Neutrophil (primary cell): ENCODE data around the gene ITGA2.

ENCODE experiments used
- H3K27ac ChIP-seq: fragments of 200-600 bp; sonication (generic); 2 replicates; pipeline ENCODE4 v1.5.1; 2016; ENCODE audit warnings: mild to moderate bottlenecking, moderate library complexity
- H3K27me3 ChIP-seq: fragments of 200-600 bp; sonication (generic); 2 replicates; pipeline ENCODE4 v1.6.0; 2016; ENCODE audit warnings: mild to moderate bottlenecking
- H3K36me3 ChIP-seq: fragments of 200-600 bp; sonication (generic); 2 replicates; pipeline ENCODE4 v1.5.1; 2017
- H3K4me1 ChIP-seq, 2 experiments: fragments of 200-600 bp in 1 of 2; sonication (generic) in 1 of 2; 1 replicate in 1 of 2; 2 replicates in 1 of 2; pipeline versions ENCODE4 v1.5.1 to v1.6.1; 2013 to 2016; ENCODE audit warnings: low read depth in 1 of 2, low read length in 1 of 2, mild to moderate bottlenecking in 1 of 2, moderate library complexity in 1 of 2; ENCODE audit not compliant: control insufficient read depth in 1 of 2, insufficient read depth in 1 of 2
- H3K4me3 ChIP-seq, 2 experiments: fragments of 200-600 bp in 1 of 2; sonication (generic) in 1 of 2; 1 replicate in 1 of 2; 2 replicates in 1 of 2; pipeline ENCODE4 v1.5.1; 2013 to 2016; ENCODE audit warnings: low read depth in 1 of 2, low read length in 1 of 2, mild to moderate bottlenecking in 1 of 2, moderate library complexity in 1 of 2
- H3K9me3 ChIP-seq: fragments of 200-600 bp; sonication (generic); 2 replicates; pipeline ENCODE4 v1.5.1; 2016
- TF ChIP-seq, protein P1 (sequence below): fragments of 200-600 bp; sonication (generic); IDR thresholded peaks from 2 replicates; pipeline ENCODE4 v1.5.1; 2016; ENCODE audit warnings: antibody characterized with exemption

The ITGA2 gene

DNA sequence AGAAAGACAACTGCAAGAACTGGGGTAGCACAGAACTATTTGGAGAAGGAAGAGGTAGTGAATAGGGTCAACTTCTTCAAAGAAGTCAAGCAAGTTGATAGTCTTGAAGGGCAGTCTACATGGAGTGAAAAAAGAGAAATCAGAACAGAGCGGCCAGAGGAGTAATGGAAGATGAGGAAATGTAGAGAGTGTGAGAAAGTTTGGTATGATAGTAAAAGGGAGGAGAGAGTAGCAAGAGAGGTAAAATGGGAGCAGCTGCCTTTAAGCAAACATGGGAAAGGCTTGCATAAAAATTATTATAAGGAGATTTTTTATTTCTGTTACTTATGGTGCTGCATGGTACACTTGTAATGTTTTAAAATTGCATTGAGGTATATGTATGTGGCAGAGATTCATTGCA lies 6.8 kb downstream of the ITGA2 start:
- Histone ChIP-seq H3K27ac (no peak overlapping the region), H3K4me1 (no peaks in the 10 kb centered on the region), H3K36me3 (no peaks in the 10 kb centered on the region), H3K27me3 (peaks cover 36% of the 10 kb centered on the region), H3K9me3 (no peaks in the 10 kb centered on the region), H3K4me3 (no peak overlapping the region)
- TF ChIP-seq, protein P1, sequence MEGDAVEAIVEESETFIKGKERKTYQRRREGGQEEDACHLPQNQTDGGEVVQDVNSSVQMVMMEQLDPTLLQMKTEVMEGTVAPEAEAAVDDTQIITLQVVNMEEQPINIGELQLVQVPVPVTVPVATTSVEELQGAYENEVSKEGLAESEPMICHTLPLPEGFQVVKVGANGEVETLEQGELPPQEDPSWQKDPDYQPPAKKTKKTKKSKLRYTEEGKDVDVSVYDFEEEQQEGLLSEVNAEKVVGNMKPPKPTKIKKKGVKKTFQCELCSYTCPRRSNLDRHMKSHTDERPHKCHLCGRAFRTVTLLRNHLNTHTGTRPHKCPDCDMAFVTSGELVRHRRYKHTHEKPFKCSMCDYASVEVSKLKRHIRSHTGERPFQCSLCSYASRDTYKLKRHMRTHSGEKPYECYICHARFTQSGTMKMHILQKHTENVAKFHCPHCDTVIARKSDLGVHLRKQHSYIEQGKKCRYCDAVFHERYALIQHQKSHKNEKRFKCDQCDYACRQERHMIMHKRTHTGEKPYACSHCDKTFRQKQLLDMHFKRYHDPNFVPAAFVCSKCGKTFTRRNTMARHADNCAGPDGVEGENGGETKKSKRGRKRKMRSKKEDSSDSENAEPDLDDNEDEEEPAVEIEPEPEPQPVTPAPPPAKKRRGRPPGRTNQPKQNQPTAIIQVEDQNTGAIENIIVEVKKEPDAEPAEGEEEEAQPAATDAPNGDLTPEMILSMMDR: no peak

- TF ChIP-seq, protein P1: no peak
- Histone ChIP-seq H3K36me3 (no peaks in the 10 kb centered on the region), H3K4me3 (no peak overlapping the region), H3K27me3 (peaks cover 25% of the 10 kb centered on the region), H3K27ac (no peak overlapping the region), H3K9me3 (no peaks in the 10 kb centered on the region), H3K4me1 (no peaks in the 10 kb centered on the region)
Observed at GRCh38 chr5:52996979-52997378, 7.8 kb downstream of the ITGA2 start.

- H3K9me3 ChIP-seq: no peaks in the 10 kb centered on the region
- H3K4me3 ChIP-seq: no peak overlapping the region
- H3K36me3 ChIP-seq: no peaks in the 10 kb centered on the region
- TF ChIP-seq, protein P1: no peak
- no peaks in the 10 kb centered on the region for H3K4me1 ChIP-seq
- no peak overlapping the region for H3K27ac ChIP-seq
- H3K27me3 ChIP-seq: peaks cover 21% of the 10 kb centered on the region
Observed at GRCh38 chr5:52997424-52997823, 8.3 kb downstream of the ITGA2 start.

DNA sequence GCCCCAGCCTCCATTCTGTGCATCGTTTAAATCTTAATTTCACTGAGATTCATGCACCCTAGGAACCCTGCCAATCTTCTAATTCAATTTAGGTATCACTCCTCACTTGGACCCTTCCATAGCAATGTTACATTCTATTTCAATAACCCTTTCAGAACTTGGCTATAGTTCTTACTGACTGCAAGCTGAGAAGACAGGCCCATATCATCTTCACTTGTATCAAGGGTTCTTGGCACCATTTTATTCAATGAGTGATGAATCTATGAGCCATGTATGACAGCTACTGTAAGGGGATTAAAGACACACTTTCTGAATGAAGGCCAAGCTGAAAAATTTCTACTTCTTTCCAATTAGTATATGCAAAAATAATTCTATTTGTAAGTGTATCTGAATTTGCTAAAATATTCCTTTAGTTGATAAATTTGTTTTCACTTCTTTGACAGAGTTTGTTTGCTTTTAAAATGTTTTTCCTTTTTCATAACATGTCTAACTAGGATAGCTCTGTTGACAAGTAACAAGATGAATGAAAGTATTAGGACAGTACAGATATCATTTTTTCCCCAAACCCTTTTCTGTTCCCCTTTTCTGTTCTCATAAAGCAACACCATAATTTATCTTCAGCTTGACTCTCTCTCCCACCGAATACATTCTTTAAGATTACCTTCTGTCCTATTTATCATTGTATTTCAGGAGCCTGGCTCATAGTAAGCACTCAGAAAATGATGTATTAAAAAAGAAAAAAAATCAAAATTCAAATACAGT lies 9.6 kb downstream of the ITGA2 start:
- Histone ChIP-seq H3K27ac (no peak overlapping the region), H3K4me1 (no peaks in the 10 kb centered on the region), H3K4me3 (no peak overlapping the region), H3K27me3 (peaks cover 8% of the 10 kb centered on the region), H3K36me3 (no peaks in the 10 kb centered on the region), H3K9me3 (no peaks in the 10 kb centered on the region)
- TF ChIP-seq, protein P1: no peak

DNA sequence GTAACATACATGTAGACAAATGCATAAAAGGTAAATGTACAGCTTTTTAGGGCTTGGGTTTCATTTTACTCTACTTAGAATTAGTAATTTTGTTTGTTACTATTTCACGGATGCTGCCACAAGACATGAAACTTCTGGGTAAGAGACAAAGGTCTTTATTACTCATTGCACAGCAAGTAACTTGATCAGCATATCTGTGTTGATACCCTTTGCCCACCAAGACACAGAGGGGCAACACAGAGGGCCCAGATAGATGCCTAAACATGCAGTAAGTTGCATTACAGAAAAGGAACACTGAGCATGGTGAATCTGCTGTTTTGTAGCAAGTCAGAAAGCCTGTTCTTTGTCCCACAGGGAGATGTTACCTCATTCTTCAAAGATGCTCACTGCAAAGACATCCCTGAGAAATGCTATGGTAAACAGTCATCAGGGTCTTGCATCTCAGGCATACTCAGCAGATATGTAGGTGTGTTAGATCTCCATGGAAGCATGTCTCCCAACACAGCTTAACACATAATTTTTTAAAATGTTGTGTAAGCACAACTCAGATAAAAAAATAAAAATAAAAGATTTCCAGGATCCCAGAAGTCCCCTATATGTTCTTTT lies 10.3 kb downstream of the ITGA2 start:
- no peaks in the 10 kb centered on the region for H3K9me3 ChIP-seq
- no peaks in the 10 kb centered on the region for H3K36me3 ChIP-seq
- no peaks in the 10 kb centered on the region for H3K4me1 ChIP-seq
- H3K27ac ChIP-seq: no peak overlapping the region
- no peak overlapping the region for H3K4me3 ChIP-seq
- H3K27me3 ChIP-seq: peaks cover under 1% of the 10 kb centered on the region
- TF ChIP-seq, protein P1: no peak
